Ishikawa (cell line): Measurements from ENCODE around the gene TBL1X.

Experiments
- CEBPB ChIP-seq: IDR thresholded peaks from 2 replicates; pipeline ENCODE4 v1.6.1; 2012
- CREB1 ChIP-seq: IDR thresholded peaks from 2 replicates; pipeline ENCODE4 v1.6.1; 2012; ENCODE audit warnings: low read depth
- EGR1 ChIP-seq: IDR thresholded peaks from 2 replicates; pipeline ENCODE4 v1.6.1; 2012
- EP300 ChIP-seq: IDR thresholded peaks from 2 replicates; pipeline ENCODE4 v1.6.1; 2012; ENCODE audit warnings: borderline replicate concordance
- FOXM1 ChIP-seq: IDR thresholded peaks from 2 replicates; pipeline ENCODE4 v1.6.1; 2012; ENCODE audit warnings: low read depth, borderline replicate concordance
- NFIC ChIP-seq: IDR thresholded peaks from 2 replicates; pipeline ENCODE4 v1.6.1; 2012
- RAD21 ChIP-seq: IDR thresholded peaks from 2 replicates; pipeline ENCODE4 v1.6.1; 2012; ENCODE audit warnings: low read depth
- TAF1 ChIP-seq: IDR thresholded peaks from 2 replicates; pipeline ENCODE4 v1.6.1; 2012; ENCODE audit warnings: low read depth, mild to moderate bottlenecking
- TCF12 ChIP-seq: IDR thresholded peaks from 2 replicates; pipeline ENCODE4 v1.6.1; 2012; ENCODE audit warnings: low read depth
- TEAD4 ChIP-seq: IDR thresholded peaks from 2 replicates; pipeline ENCODE4 v1.6.1; 2012
- YY1 ChIP-seq: IDR thresholded peaks from 2 replicates; pipeline ENCODE4 v1.6.1; 2012; ENCODE audit warnings: low read depth
- ZBTB7A ChIP-seq: IDR thresholded peaks from 2 replicates; pipeline ENCODE4 v1.6.1; 2012; ENCODE audit warnings: low read depth
- TF ChIP-seq, protein P1 (sequence below): IDR thresholded peaks from 2 replicates; pipeline ENCODE4 v1.6.1; 2012
- TF ChIP-seq, protein P2 (sequence below): IDR thresholded peaks from 2 replicates; pipeline ENCODE4 v1.6.1; 2012; ENCODE audit warnings: low read depth, mild to moderate bottlenecking
- TF ChIP-seq, protein P3 (sequence below): IDR thresholded peaks from 2 replicates; pipeline ENCODE4 v1.6.1; 2012

TBL1X gene

GRCh38 chrX:9440116-9440844 lies 24.6 kb upstream of the TBL1X start:
- no peak for TF ChIP-seq NFIC

DNA sequence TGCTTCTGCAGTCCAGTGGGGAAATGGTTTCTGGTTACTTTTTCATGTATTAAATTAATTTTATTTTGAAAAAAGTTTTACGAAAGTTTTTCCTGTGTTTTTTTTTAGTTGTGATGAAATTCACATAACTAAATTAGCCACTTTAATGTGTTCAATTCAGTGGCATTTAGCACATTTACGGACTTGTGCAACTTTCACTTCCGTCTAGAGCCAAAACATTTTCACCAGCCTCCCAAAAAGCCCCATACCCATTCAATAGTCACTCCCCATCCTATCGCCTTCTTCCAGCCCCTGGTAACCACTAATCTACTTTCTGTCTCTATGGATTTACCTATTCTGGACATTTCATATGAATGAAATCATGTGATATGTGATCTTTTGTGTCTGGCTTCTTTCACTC lies 22.8 kb upstream of the TBL1X start:
- TF ChIP-seq, protein P1, sequence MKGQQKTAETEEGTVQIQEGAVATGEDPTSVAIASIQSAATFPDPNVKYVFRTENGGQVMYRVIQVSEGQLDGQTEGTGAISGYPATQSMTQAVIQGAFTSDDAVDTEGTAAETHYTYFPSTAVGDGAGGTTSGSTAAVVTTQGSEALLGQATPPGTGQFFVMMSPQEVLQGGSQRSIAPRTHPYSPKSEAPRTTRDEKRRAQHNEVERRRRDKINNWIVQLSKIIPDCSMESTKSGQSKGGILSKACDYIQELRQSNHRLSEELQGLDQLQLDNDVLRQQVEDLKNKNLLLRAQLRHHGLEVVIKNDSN, result no peak
- no peak for TF ChIP-seq ZBTB7A
- no peak for TF ChIP-seq CREB1
- no peak for TF ChIP-seq FOXM1
- TF ChIP-seq EGR1, result no peak

DNA sequence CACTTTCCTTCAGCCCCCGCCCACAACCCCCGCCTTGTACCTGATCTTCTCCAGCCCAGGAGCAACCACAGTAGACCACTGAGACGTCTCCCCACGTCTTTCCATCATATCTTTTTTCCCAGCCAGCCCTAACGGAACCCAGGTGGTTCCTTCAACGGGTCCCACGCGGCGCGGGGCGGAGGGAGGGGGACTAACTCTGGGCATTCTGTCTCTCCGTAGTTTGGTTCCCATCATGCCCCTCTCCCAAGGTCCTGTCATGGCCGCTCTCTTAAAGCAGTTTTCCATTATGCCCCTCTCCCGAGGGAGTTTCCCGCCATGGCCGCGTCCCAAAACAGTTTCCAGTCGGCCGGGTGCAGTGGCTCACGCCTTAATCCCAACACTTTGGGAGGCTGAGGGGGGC lies 21.5 kb upstream of the TBL1X start:
- TF ChIP-seq YY1 (no peak), EGR1 (no peak), TEAD4 (no peak), NFIC (no peak), EP300 (no peak), FOXM1 (no peak), ZBTB7A (no peak), CEBPB (no peak), CREB1 (no peak), TCF12 (no peak), TAF1 (no peak)
- TF ChIP-seq, protein P2, sequence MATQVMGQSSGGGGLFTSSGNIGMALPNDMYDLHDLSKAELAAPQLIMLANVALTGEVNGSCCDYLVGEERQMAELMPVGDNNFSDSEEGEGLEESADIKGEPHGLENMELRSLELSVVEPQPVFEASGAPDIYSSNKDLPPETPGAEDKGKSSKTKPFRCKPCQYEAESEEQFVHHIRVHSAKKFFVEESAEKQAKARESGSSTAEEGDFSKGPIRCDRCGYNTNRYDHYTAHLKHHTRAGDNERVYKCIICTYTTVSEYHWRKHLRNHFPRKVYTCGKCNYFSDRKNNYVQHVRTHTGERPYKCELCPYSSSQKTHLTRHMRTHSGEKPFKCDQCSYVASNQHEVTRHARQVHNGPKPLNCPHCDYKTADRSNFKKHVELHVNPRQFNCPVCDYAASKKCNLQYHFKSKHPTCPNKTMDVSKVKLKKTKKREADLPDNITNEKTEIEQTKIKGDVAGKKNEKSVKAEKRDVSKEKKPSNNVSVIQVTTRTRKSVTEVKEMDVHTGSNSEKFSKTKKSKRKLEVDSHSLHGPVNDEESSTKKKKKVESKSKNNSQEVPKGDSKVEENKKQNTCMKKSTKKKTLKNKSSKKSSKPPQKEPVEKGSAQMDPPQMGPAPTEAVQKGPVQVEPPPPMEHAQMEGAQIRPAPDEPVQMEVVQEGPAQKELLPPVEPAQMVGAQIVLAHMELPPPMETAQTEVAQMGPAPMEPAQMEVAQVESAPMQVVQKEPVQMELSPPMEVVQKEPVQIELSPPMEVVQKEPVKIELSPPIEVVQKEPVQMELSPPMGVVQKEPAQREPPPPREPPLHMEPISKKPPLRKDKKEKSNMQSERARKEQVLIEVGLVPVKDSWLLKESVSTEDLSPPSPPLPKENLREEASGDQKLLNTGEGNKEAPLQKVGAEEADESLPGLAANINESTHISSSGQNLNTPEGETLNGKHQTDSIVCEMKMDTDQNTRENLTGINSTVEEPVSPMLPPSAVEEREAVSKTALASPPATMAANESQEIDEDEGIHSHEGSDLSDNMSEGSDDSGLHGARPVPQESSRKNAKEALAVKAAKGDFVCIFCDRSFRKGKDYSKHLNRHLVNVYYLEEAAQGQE, result no peak
- TF ChIP-seq, protein P1, result no peak
- TF ChIP-seq, protein P3, sequence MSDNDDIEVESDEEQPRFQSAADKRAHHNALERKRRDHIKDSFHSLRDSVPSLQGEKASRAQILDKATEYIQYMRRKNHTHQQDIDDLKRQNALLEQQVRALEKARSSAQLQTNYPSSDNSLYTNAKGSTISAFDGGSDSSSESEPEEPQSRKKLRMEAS, result no peak

DNA sequence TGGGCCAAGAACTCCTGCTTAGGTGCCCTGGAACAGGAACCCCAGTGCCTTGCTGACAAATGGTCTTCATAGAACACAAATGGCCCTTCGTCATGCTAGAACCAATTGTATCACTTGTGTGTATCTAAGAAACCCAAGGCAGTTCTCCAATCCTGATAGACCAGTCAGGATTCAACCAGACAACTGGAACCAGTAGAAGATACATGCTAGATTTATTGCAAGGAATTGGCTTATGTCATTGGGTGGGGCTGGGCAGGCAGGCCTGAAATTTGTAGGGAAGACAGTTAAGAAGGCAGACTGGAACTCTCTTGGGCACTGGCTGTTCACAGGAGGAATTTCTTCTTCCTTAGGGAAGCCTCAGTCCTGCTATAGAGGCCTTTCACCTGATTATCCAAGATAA lies 17.0 kb upstream of the TBL1X start:
- TF ChIP-seq RAD21 (no peak), EP300 (no peak)

DNA sequence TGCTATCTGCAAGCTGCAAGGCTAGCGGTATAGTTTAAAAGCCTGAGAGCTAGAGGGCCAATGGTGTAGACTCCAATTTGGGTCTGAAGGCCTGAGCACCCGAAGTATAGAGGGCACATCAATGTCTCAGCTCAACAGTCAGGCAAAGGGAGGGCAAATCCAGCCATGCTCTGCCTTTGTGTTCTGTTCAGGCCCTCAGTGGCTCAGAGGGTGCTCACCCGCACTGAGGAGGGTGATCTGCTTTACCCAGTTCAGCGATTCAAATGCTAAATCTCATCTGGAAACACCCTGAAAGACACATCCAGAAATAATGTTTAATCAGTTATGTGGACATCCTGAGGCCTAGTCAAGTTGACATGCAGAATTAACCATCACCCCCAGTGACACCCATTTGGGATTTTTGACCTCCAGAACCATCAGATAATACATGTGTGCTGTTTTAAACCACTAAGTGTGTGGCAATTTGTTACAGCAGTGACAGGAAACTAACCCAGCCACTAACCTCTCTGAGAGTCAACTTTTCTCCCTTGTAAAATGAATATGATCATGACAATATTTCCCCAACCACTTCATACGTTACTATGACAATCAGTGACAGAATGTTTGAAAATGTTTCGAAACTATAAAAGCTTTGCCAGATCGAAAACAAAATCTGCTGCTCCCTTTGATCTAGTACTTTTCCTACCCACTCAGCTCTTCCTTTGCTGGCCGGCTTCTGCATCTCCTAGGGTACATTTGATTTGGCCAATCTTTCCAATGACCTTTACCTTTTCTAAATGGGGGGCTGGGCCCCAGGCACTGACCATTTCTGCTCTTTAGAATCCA lies 8.4 kb upstream of the TBL1X start:
- TF ChIP-seq EP300 (no peak), TEAD4 (no peak), EGR1 (no peak), TCF12 (no peak), FOXM1 (no peak), YY1 (no peak), CEBPB (no peak), ZBTB7A (no peak)
- TF ChIP-seq, protein P2, result no peak
- TF ChIP-seq, protein P1, result no peak

DNA sequence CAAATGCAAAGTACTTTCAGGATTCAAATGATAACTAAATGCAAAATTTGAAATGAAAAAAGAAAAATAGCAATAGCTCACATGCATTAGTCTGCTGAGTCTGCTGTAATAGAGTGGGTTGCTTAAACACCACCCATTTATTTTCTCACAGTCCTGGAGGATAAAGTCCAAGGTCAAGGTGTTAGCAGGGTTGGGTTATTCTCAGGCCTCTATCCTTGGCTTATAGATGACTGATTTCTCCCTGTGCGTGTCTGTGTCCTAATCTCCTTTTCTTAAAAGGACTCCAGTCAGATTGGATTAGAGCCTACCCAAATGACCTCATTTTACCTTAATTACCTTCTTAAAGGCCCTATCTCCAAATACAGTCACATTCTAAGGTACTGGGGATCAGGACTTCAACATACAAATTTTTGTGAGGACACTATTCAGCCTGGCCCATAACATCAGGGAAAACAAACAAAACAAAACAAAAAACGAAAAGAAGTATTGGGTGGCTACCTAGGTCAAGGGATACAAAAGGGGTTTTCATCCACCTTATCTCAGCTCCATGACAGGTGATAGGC lies 6.3 kb upstream of the TBL1X start:
- TF ChIP-seq TAF1, result no peak
- TF ChIP-seq, protein P1, result no peak
- TF ChIP-seq ZBTB7A, result no peak
- no peak for TF ChIP-seq EGR1
- no peak for TF ChIP-seq EP300
- TF ChIP-seq NFIC, result no peak
- TF ChIP-seq TCF12, result no peak
- no peak for TF ChIP-seq CREB1
- TF ChIP-seq, protein P3, result no peak
- TF ChIP-seq TEAD4, result no peak
- no peak for TF ChIP-seq CEBPB
- no peak for TF ChIP-seq RAD21
- no peak for TF ChIP-seq YY1
